ENCODE measurements around the gene BBOF1.

BBOF1 gene

GRCh38 chr14:74064426-74064825, 45.3 kb downstream of the BBOF1 start:
- no peaks in the 10 kb centered on the region for H3K79me2 ChIP-seq
- no peak overlapping the region for H3K27ac ChIP-seq
- H3K4me3 ChIP-seq (ENCODE audit: low read depth, low read length): no peak overlapping the region
- TF ChIP-seq, protein P1, sequence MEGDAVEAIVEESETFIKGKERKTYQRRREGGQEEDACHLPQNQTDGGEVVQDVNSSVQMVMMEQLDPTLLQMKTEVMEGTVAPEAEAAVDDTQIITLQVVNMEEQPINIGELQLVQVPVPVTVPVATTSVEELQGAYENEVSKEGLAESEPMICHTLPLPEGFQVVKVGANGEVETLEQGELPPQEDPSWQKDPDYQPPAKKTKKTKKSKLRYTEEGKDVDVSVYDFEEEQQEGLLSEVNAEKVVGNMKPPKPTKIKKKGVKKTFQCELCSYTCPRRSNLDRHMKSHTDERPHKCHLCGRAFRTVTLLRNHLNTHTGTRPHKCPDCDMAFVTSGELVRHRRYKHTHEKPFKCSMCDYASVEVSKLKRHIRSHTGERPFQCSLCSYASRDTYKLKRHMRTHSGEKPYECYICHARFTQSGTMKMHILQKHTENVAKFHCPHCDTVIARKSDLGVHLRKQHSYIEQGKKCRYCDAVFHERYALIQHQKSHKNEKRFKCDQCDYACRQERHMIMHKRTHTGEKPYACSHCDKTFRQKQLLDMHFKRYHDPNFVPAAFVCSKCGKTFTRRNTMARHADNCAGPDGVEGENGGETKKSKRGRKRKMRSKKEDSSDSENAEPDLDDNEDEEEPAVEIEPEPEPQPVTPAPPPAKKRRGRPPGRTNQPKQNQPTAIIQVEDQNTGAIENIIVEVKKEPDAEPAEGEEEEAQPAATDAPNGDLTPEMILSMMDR (IDR thresholded peaks at IDR 0.05): no peak
- H2AFZ ChIP-seq: no peak overlapping the region
- no peaks in the 10 kb centered on the region for H3K27me3 ChIP-seq (ENCODE audit: control insufficient read depth, insufficient read depth, low read length)
- H3K4me1 ChIP-seq: no peaks in the 10 kb centered on the region
- no peaks in the 10 kb centered on the region for H3K9me3 ChIP-seq (ENCODE audit: control insufficient read depth, low read length)
- H3K36me3 ChIP-seq (ENCODE audit: control insufficient read depth, insufficient read depth, low read length): no peaks in the 10 kb centered on the region
- no peak overlapping the region for H3K9ac ChIP-seq
- no peak overlapping the region for H3K4me2 ChIP-seq (ENCODE audit: low read length)

DNA sequence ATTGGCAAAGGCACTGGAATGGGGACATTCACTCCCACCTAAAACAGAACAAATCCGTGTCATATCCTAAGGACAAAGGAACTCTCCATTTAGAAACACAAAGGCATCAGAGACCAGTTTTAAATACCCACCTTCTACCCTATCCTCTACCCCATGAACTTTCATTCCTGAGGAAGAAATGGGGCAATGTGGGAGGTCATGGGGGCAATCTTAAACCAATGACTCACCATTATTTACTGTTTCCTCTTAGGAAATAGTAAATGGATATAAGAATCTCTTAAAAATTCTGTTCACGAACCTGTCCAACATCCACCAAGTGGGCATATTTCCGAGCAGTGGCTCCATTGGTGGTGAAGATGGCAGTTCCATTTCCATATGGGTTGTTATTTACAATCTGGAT, 45.7 kb downstream of the BBOF1 start:
- TF ChIP-seq, protein P1 (IDR thresholded peaks at IDR 0.05): no peak
- H3K79me2 ChIP-seq: no peaks in the 10 kb centered on the region
- H3K4me1 ChIP-seq: no peaks in the 10 kb centered on the region
- H3K4me3 ChIP-seq (ENCODE audit: low read depth, low read length): no peak overlapping the region
- no peaks in the 10 kb centered on the region for H3K9me3 ChIP-seq (ENCODE audit: control insufficient read depth, low read length)
- H2AFZ ChIP-seq: no peak overlapping the region
- H3K4me2 ChIP-seq (ENCODE audit: low read length): no peak overlapping the region
- H3K9ac ChIP-seq: no peak overlapping the region
- no peaks in the 10 kb centered on the region for H3K27me3 ChIP-seq (ENCODE audit: control insufficient read depth, insufficient read depth, low read length)
- no peak overlapping the region for H3K27ac ChIP-seq
- H3K36me3 ChIP-seq (ENCODE audit: control insufficient read depth, insufficient read depth, low read length): no peaks in the 10 kb centered on the region

- TF ChIP-seq, protein P1 (IDR thresholded peaks at IDR 0.05): no peak
- no peaks in the 10 kb centered on the region for H3K79me2 ChIP-seq
- no peak overlapping the region for H3K27ac ChIP-seq
- H2AFZ ChIP-seq: no peak overlapping the region
- no peaks in the 10 kb centered on the region for H3K36me3 ChIP-seq (ENCODE audit: control insufficient read depth, insufficient read depth, low read length)
- H3K4me3 ChIP-seq (ENCODE audit: low read depth, low read length): no peak overlapping the region
- no peaks in the 10 kb centered on the region for H3K4me1 ChIP-seq
- no peaks in the 10 kb centered on the region for H3K9me3 ChIP-seq (ENCODE audit: control insufficient read depth, low read length)
- no peak overlapping the region for H3K9ac ChIP-seq
- no peaks in the 10 kb centered on the region for H3K27me3 ChIP-seq (ENCODE audit: control insufficient read depth, insufficient read depth, low read length)
- no peak overlapping the region for H3K4me2 ChIP-seq (ENCODE audit: low read length)
Observed at GRCh38 chr14:74065746-74066575, 46.8 kb downstream of the BBOF1 start.

- TF ChIP-seq, protein P1 (IDR thresholded peaks at IDR 0.05): no peak
- Histone ChIP-seq H3K4me3 (ENCODE audit: low read depth, low read length) (no peak overlapping the region), H3K4me2 (ENCODE audit: low read length) (no peak overlapping the region), H3K36me3 (ENCODE audit: control insufficient read depth, insufficient read depth, low read length) (no peaks in the 10 kb centered on the region), H3K4me1 (no peaks in the 10 kb centered on the region), H3K27me3 (ENCODE audit: control insufficient read depth, insufficient read depth, low read length) (no peaks in the 10 kb centered on the region), H3K79me2 (no peaks in the 10 kb centered on the region), H3K9me3 (ENCODE audit: control insufficient read depth, low read length) (no peaks in the 10 kb centered on the region), H2AFZ (no peak overlapping the region), H3K27ac (no peak overlapping the region), H3K9ac (no peak overlapping the region)
Observed at GRCh38 chr14:74077401-74077800, 58.3 kb downstream of the BBOF1 start.

All from parathyroid adenoma (tissue), 2 donors.